Keratinocyte (primary cell): ENCODE measurements around the gene ZNF335. TPM values are rescaled to one million over a fixed set of nuclear protein-coding genes. Genes with fewer than 3 reads are reported as not detected.

Experiments used
- DNase-seq: peaks from one replicate; pipeline ENCODE4 v3.0.0-alpha.2; 2011; ENCODE audit warnings: low read depth, missing footprints, low spot score
- FAIRE-seq: peaks from 2 replicates; lab custom pipeline; 2011; peaks lifted over from hg19 to GRCh38; lab: Jason Lieb, UNC
- H2AFZ ChIP-seq: 2 replicates; pipeline ENCODE4 v1.6.0; 2012; ENCODE audit warnings: low read length, control low read depth, inconsistent platforms; ENCODE audit not compliant: control insufficient read depth
- H3K27ac ChIP-seq: 2 replicates; pipeline ENCODE4 v1.5.1; 2011; ENCODE audit warnings: low read length; ENCODE audit not compliant: control insufficient read depth, insufficient read depth
- H3K27me3 ChIP-seq: 3 replicates; pipeline ENCODE4 v1.6.0; 2011; ENCODE audit warnings: low read length; ENCODE audit not compliant: control insufficient read depth, insufficient read depth; ENCODE audit errors: extremely low read depth
- H3K36me3 ChIP-seq, 2 experiments: 2 replicates in 1 of 2; 3 replicates in 1 of 2; pipeline ENCODE4 v1.5.1; 2011; ENCODE audit warnings: low read length in 2 of 2, mild to moderate bottlenecking in 1 of 2; ENCODE audit not compliant: control insufficient read depth in 2 of 2, insufficient read depth in 2 of 2; ENCODE audit errors: extremely low read depth in 1 of 2
- H3K4me1 ChIP-seq: 3 replicates; pipeline ENCODE4 v1.5.1; 2011; ENCODE audit warnings: low read length; ENCODE audit not compliant: control insufficient read depth, insufficient read depth; ENCODE audit errors: extremely low read depth
- H3K4me2 ChIP-seq: 3 replicates; pipeline ENCODE4 v1.6.0; 2011; ENCODE audit warnings: low read depth, low read length; ENCODE audit not compliant: control insufficient read depth, insufficient read depth; ENCODE audit errors: extremely low read depth
- H3K4me3 ChIP-seq, 3 experiments: fragments of 200-600 bp in 1 of 3; sonication (generic) in 1 of 3; 2 replicates in 2 of 3; 3 replicates in 1 of 3; pipeline ENCODE4 v1.5.1; 2011 to 2016; ENCODE audit warnings: low read length in 3 of 3, mild to moderate bottlenecking in 3 of 3, control low read depth in 2 of 3, inconsistent platforms in 1 of 3, low read depth in 1 of 3, mixed read lengths in 1 of 3, mixed run types in 1 of 3, moderate library complexity in 1 of 3; ENCODE audit not compliant: control insufficient read depth in 2 of 3, insufficient read depth in 2 of 3; ENCODE audit errors: extremely low read depth in 1 of 3
- H3K79me2 ChIP-seq: 2 replicates; pipeline ENCODE4 v1.6.0; 2012; ENCODE audit warnings: low read length; ENCODE audit not compliant: control insufficient read depth, insufficient read depth
- H3K9ac ChIP-seq: 3 replicates; pipeline ENCODE4 v1.6.0; 2011; ENCODE audit warnings: low read length; ENCODE audit not compliant: control insufficient read depth, insufficient read depth; ENCODE audit errors: extremely low read depth
- H3K9me1 ChIP-seq: 3 replicates; pipeline ENCODE4 v1.6.0; 2011; ENCODE audit warnings: low read length; ENCODE audit not compliant: control insufficient read depth, insufficient read depth; ENCODE audit errors: extremely low read depth
- H3K9me3 ChIP-seq: 2 replicates; pipeline ENCODE4 v1.5.1; 2012; ENCODE audit warnings: low read depth, low read length; ENCODE audit not compliant: control insufficient read depth
- H4K20me1 ChIP-seq: 3 replicates; pipeline ENCODE4 v1.6.0; 2011; ENCODE audit warnings: low read length; ENCODE audit not compliant: control insufficient read depth, insufficient read depth; ENCODE audit errors: extremely low read depth
- EZH2 ChIP-seq: IDR thresholded peaks from one replicate; pipeline ENCODE4 v1.6.1; 2012; ENCODE audit warnings: inconsistent platforms, mild to moderate bottlenecking, low read length, moderate library complexity
- dilution Hi-C: fragments of 300-500 bp; cut with MboI; formaldehyde crosslinking; loops from one replicate; pipeline ENCODE4 v1.7.0; 2020; ENCODE audit warnings: low sequenced_read_pairs; ENCODE audit not compliant: extremely low pct_ligation_motif_present
- polyA plus RNA-seq, 5 experiments: library from polyadenylated mRNA; depleted of rRNA in 3 of 5; stranded (reverse) in 3 of 5; stranded (forward) in 1 of 5; unstranded in 1 of 5; fragments of >200 nt; gene quantifications; 1 replicate in 1 of 5; 2 replicates in 3 of 5; 3 replicates in 1 of 5; pipeline versions ENCODE4 v1.2.1 to v1.2.3, GENCODE V29; 2011 to 2012; ENCODE audit warnings: missing spikeins in 2 of 5, low read depth in 1 of 5, low replicate concordance in 1 of 5
- TF ChIP-seq, protein P1 (sequence below), 3 experiments: IDR thresholded peaks in 1 of 3; conservative IDR thresholded peaks in 1 of 3; optimal IDR thresholded peaks in 1 of 3; 2 replicates in 2 of 3; 3 replicates in 1 of 3; pipeline versions ENCODE3 to v1.5.1; 2011; ENCODE audit warnings: low read length in 3 of 3, mild to moderate bottlenecking in 3 of 3, moderate library complexity in 2 of 3, control low read depth in 1 of 3, inconsistent platforms in 1 of 3; ENCODE audit not compliant: insufficient read depth in 2 of 3; ENCODE audit errors: extremely low read depth in 1 of 3

The ZNF335 gene
- polyA plus RNA-seq, 1 donor (not counting 4 experiments of a cell fraction or from before 2014, with no cell fraction given) = 5.8 TPM

DNA sequence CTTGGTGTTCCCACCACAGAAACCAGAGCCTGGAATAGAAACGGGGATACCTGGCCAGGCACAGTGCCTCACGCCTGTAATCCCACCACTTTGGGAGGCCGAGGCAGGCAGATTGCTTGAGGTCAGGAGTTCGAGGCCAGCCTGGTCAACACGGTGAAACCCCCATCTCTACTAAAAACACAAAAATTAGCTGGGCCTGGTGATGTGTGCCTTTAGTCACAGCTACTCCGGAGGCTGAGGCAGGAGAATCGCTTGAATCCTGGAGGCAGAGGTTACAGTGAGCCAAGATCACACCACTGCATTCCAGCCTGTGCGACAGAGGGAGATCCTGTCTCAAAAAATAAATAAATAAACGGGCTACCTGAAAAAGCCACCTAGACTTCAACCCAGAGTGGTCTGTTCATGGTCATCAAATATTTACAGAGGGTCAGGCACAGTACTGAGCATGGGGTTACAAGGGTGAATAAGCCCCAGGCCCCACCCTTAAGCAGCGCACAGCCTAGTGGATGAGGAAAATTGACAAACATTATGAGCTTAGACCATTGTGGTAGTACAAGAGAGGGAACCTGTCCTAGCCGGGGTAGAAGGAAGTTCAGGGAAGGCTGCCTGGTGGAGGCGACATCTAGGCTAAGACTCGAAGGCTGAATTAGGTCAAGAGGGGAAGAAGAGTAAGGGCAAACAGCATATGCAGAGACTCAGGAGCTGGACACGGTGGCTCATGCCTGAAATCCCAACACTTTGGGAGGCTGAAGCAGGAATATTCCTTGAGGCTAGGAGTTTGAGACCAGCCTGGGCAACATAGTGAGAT is 44.7 kb downstream of the ZNF335 start:
- Histone ChIP-seq H3K4me3 (no peak overlapping the region), H3K27me3 (peaks cover 2% of the 10 kb centered on the region), H3K79me2 (no peaks in the 10 kb centered on the region), H2AFZ (no peak overlapping the region), H4K20me1 (no peaks in the 10 kb centered on the region), H3K4me1 (no peaks in the 10 kb centered on the region), H3K36me3 (no peaks in the 10 kb centered on the region), H3K27ac (no peak overlapping the region), H3K4me2 (no peak overlapping the region), H3K9me1 (no peaks in the 10 kb centered on the region), H3K9me3 (no peaks in the 10 kb centered on the region), H3K9ac (no peak overlapping the region)
- TF ChIP-seq, protein P1, sequence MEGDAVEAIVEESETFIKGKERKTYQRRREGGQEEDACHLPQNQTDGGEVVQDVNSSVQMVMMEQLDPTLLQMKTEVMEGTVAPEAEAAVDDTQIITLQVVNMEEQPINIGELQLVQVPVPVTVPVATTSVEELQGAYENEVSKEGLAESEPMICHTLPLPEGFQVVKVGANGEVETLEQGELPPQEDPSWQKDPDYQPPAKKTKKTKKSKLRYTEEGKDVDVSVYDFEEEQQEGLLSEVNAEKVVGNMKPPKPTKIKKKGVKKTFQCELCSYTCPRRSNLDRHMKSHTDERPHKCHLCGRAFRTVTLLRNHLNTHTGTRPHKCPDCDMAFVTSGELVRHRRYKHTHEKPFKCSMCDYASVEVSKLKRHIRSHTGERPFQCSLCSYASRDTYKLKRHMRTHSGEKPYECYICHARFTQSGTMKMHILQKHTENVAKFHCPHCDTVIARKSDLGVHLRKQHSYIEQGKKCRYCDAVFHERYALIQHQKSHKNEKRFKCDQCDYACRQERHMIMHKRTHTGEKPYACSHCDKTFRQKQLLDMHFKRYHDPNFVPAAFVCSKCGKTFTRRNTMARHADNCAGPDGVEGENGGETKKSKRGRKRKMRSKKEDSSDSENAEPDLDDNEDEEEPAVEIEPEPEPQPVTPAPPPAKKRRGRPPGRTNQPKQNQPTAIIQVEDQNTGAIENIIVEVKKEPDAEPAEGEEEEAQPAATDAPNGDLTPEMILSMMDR (optimal IDR thresholded peaks at IDR 0.05 in 1 of 3, IDR thresholded peaks at IDR 0.05 in 1 of 3, conservative IDR thresholded peaks at IDR 0.05 in 1 of 3; ENCODE audit: extremely low read depth in 1 of 3, insufficient read depth in 2 of 3, low read length in 3 of 3) = no peak
- TF ChIP-seq EZH2 = no peak
- FAIRE-seq = no peak
- DNase-seq = no peak
- dilution Hi-C loops = no loop called here

DNA sequence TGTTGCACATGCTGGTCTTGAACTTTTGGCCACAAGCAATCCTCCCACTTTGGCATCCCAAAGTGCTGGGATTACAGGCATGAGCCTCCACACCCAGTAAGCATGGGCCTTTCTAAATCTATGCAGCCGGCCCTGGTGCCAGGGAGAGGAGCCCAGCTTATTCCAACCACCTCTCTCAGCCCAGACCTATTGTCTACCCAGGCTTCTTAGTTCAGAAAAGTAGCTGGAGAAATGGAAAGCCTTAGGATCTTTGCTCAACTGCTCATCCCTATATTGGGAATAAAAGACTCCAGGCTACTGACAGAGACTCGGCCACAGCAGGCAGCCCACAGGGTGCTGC is 45.3 kb downstream of the ZNF335 start:
- H3K4me2 ChIP-seq = no peak overlapping the region
- no peaks in the 10 kb centered on the region for H3K9me1 ChIP-seq
- H3K36me3 ChIP-seq = no peaks in the 10 kb centered on the region
- H4K20me1 ChIP-seq = no peaks in the 10 kb centered on the region
- H3K79me2 ChIP-seq = no peaks in the 10 kb centered on the region
- H3K9ac ChIP-seq = no peak overlapping the region
- no peak for FAIRE-seq
- H3K9me3 ChIP-seq = no peaks in the 10 kb centered on the region
- TF ChIP-seq EZH2 = no peak
- TF ChIP-seq, protein P1 (optimal IDR thresholded peaks at IDR 0.05 in 1 of 3, IDR thresholded peaks at IDR 0.05 in 1 of 3, conservative IDR thresholded peaks at IDR 0.05 in 1 of 3; ENCODE audit: extremely low read depth in 1 of 3, insufficient read depth in 2 of 3, low read length in 3 of 3) = no peak
- H3K27me3 ChIP-seq = peaks cover 2% of the 10 kb centered on the region
- H3K4me3 ChIP-seq = no peak overlapping the region
- H3K4me1 ChIP-seq = no peaks in the 10 kb centered on the region
- H3K27ac ChIP-seq = no peak overlapping the region
- no peak overlapping the region for H2AFZ ChIP-seq
- DNase-seq = no peak
- dilution Hi-C loops = no loop called here
